Skeletal muscle satellite cell (primary cell): Measurements from ENCODE around the gene MYO3A.
"Not testable (repeated sequence)": the region's sequence is repeated elsewhere in the genome, so short reads cannot be mapped to it uniquely, and the experiment has no call there.

Experiments
- H3K27me3 ChIP-seq: 2 replicates; pipeline ENCODE4 v1.7.0; 2013; ENCODE audit warnings: low read length; ENCODE audit not compliant: control insufficient read depth, insufficient read depth
- H3K36me3 ChIP-seq: 2 replicates; pipeline ENCODE4 v1.7.0; 2013; ENCODE audit warnings: mild to moderate bottlenecking, control low read depth, low read length; ENCODE audit not compliant: insufficient read depth
- H3K4me1 ChIP-seq: 2 replicates; pipeline ENCODE4 v1.7.0; 2013; ENCODE audit warnings: low read length; ENCODE audit not compliant: control insufficient read depth, insufficient read depth
- H3K4me2 ChIP-seq: 2 replicates; pipeline ENCODE4 v1.7.0; 2013; ENCODE audit warnings: mild to moderate bottlenecking, low read length
- H3K4me3 ChIP-seq: 2 replicates; pipeline ENCODE4 v1.7.0; 2013; ENCODE audit warnings: low read length
- H3K9ac ChIP-seq: 2 replicates; pipeline ENCODE4 v1.7.0; 2013; ENCODE audit warnings: mild to moderate bottlenecking, low read depth, low read length, moderate library complexity
- H3K9me3 ChIP-seq: replicated peaks from 2 replicates; pipeline ENCODE4 v1.7.0; 2013; ENCODE audit warnings: mild to moderate bottlenecking, control low read depth, low read length

MYO3A gene

DNA sequence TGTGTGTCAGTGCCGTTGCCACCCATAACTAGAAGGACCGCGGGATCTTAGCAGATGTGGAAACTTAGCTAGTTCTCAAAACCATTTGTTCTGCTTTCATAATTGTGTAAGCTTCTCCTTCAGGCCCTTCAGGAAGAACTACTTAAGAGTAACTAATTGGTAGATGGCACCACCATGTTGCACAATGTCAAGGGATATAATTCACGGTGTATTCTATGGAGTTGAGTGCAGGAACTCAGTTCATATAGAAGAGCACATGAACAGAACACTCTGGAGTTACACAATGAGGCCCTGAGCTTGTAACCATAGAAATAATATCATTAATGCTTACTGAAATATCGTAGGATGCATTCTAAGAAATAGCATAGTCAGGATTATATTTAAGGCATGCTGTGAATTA, 156.0 kb downstream of the MYO3A start:
- no peaks in the 10 kb centered on the region for H3K36me3 ChIP-seq
- no peak overlapping the region for H3K4me3 ChIP-seq
- no peak overlapping the region for H3K9ac ChIP-seq
- no peak overlapping the region for H3K4me2 ChIP-seq
- H3K27me3 ChIP-seq: no peaks in the 10 kb centered on the region
- H3K9me3 ChIP-seq: peaks cover 3% of the 10 kb centered on the region
- no peaks in the 10 kb centered on the region for H3K4me1 ChIP-seq

DNA sequence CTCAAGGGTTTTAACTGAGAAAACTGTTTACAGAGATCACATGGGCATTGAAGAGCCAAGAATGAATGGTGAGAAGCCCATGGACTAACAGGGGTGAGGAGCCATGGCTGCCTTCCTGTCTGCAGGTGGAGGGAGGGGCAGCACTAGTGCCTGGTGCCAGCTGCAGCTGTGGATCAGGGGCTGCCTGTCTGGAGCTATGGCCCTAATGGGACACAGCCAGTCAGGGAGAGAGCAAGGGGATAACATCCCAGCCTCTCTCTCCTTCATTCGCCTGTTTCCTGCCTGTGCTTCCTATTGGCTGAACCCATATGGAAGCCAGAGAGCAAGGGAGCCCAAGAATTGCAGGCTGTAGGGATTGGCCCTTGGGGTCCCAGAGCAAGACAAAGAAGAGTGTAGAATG, 156.7 kb downstream of the MYO3A start:
- no peaks in the 10 kb centered on the region for H3K4me1 ChIP-seq
- H3K9ac ChIP-seq: no peak overlapping the region
- no peaks in the 10 kb centered on the region for H3K27me3 ChIP-seq
- peaks cover 3% of the 10 kb centered on the region for H3K9me3 ChIP-seq
- H3K36me3 ChIP-seq: no peaks in the 10 kb centered on the region
- no peak overlapping the region for H3K4me3 ChIP-seq
- H3K4me2 ChIP-seq: no peak overlapping the region

DNA sequence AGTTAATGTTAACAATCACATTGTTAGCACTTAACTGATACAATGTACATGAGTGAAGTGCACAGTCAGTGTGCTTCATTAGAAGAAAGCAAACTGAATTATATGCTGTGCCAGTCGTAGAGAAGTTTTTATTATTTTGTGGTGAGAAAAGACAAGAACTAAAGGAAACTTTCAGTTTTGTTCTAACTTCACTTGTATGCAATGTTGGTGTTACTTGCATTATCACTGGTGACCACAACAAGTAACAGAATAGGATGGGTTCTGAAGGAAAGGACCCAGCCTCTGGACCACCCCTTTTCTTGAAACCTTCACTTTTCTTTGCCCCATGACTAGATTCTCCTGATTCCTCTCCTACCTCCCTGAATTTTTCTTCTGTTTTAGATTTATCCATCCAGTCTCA, 159.2 kb downstream of the MYO3A start:
- no peaks in the 10 kb centered on the region for H3K27me3 ChIP-seq
- no peaks in the 10 kb centered on the region for H3K36me3 ChIP-seq
- no peak overlapping the region for H3K4me2 ChIP-seq
- no peak overlapping the region for H3K4me3 ChIP-seq
- H3K9me3 ChIP-seq: peaks cover 3% of the 10 kb centered on the region
- H3K4me1 ChIP-seq: no peaks in the 10 kb centered on the region
- H3K9ac ChIP-seq: no peak overlapping the region

DNA sequence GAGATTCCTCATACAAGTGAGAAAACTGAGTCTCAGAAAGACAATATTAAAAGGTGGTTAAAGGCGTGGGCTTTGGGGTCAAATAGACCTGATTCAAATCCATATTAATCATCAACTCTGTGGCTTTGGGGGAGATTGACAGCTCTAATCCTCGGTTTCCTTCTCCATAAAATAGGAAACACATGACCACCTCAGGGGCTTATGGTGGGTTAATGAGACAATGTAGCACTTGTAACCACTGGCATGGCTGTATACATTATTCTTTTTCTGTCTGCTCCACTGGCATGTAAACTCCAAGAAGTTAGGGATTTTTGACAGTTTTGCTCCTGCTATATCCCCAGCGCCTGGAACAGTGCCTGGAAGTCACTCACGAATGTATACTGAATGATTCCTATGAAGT, 161.8 kb downstream of the MYO3A start:
- Histone ChIP-seq H3K4me2 (no peak overlapping the region), H3K4me3 (no peak overlapping the region), H3K4me1 (no peaks in the 10 kb centered on the region), H3K9ac (no peak overlapping the region), H3K36me3 (no peaks in the 10 kb centered on the region), H3K27me3 (no peaks in the 10 kb centered on the region), H3K9me3 (peaks cover under 1% of the 10 kb centered on the region)

GRCh38 chr10:26097549-26097948, 163.5 kb downstream of the MYO3A start:
- H3K4me3 ChIP-seq, H3K36me3 ChIP-seq, H3K9me3 ChIP-seq, H3K4me1 ChIP-seq, H3K27me3 ChIP-seq, H3K9ac ChIP-seq, H3K4me2 ChIP-seq: not testable (repeated sequence)

DNA sequence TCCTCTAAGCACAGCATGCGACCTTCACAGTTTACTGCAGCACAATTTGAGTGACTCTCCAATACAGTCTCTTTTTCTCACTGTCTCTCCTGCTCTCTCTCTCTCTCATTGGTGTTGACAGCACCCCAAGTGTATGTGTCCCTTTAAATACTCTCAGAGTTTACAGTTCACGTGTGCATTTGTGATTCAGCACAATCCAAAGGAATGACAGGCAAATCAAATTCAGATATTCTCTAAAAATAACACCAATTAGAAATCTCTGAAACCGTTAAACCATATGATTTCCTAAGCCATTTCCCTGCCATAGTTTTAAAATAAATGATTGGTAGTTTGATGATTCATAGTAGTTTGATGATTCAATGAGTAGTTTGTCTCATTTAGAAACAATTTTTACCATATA, 178.5 kb downstream of the MYO3A start:
- no peaks in the 10 kb centered on the region for H3K27me3 ChIP-seq
- H3K9ac ChIP-seq: no peak overlapping the region
- H3K9me3 ChIP-seq: peaks cover 12% of the 10 kb centered on the region
- H3K4me1 ChIP-seq: no peaks in the 10 kb centered on the region
- no peak overlapping the region for H3K4me3 ChIP-seq
- H3K4me2 ChIP-seq: no peak overlapping the region
- no peaks in the 10 kb centered on the region for H3K36me3 ChIP-seq

DNA sequence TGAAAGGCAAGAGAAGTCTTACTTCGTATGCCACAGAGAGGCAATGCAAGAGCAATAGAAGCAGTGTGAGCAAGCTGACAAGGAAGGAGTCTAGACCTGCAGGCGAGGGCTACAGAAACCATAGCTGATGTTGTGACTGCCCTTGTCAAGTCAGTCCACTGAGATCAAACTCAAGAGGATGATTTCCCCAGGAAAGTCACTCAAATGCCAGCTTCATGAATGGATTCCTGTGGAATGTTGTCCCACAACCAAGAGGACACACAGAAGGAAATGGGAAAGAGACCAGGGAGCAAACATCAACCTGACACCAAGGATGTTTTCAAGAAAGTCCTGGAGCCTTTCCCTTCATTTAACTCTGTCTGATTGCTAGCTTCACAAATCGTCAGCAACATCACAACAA, 204.6 kb downstream of the MYO3A start:
- Histone ChIP-seq H3K4me1 (no peaks in the 10 kb centered on the region), H3K9me3 (peaks cover 3% of the 10 kb centered on the region), H3K36me3 (no peaks in the 10 kb centered on the region), H3K4me3 (no peak overlapping the region), H3K4me2 (no peak overlapping the region), H3K9ac (no peak overlapping the region), H3K27me3 (no peaks in the 10 kb centered on the region)

DNA sequence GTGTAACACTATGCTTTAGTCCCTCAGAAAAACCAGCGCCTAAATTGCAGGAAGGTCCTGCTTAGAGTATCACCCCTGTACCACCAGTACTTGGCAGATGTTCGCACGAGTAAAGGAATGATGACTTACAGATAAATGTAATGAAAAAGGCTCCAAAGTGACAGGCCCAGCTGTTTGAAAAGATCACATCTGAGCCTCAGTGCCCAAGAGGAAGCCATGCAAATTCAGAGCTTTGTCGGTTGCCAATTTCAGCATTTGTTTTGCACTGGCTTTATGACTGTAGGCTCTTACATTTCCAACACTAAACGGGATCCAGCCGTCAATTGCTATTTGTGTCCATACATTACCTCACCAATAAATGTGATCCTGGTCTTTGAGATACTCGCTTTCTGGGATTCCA, 222.0 kb downstream of the MYO3A start:
- no peaks in the 10 kb centered on the region for H3K27me3 ChIP-seq
- H3K4me3 ChIP-seq: no peak overlapping the region
- H3K9me3 ChIP-seq: peaks cover 5% of the 10 kb centered on the region
- H3K36me3 ChIP-seq: no peaks in the 10 kb centered on the region
- H3K4me1 ChIP-seq: no peaks in the 10 kb centered on the region
- H3K9ac ChIP-seq: no peak overlapping the region
- no peak overlapping the region for H3K4me2 ChIP-seq

GRCh38 chr10:26157734-26158133, 223.7 kb downstream of the MYO3A start:
- H3K4me2 ChIP-seq: no peak overlapping the region
- H3K4me3 ChIP-seq: no peak overlapping the region
- no peaks in the 10 kb centered on the region for H3K36me3 ChIP-seq
- no peaks in the 10 kb centered on the region for H3K27me3 ChIP-seq
- H3K9me3 ChIP-seq: no peaks in the 10 kb centered on the region
- H3K4me1 ChIP-seq: no peaks in the 10 kb centered on the region
- no peak overlapping the region for H3K9ac ChIP-seq

- H3K36me3 ChIP-seq: no peaks in the 10 kb centered on the region
- no peaks in the 10 kb centered on the region for H3K27me3 ChIP-seq
- H3K9me3 ChIP-seq: peaks cover 3% of the 10 kb centered on the region
- no peak overlapping the region for H3K4me3 ChIP-seq
- H3K4me2 ChIP-seq: no peak overlapping the region
- no peak overlapping the region for H3K9ac ChIP-seq
- no peaks in the 10 kb centered on the region for H3K4me1 ChIP-seq
Measured at GRCh38 chr10:26169466-26169865, 235.4 kb downstream of the MYO3A start.

- Histone ChIP-seq H3K9me3 (peaks cover 3% of the 10 kb centered on the region), H3K9ac (no peak overlapping the region), H3K4me1 (no peaks in the 10 kb centered on the region), H3K36me3 (no peaks in the 10 kb centered on the region), H3K4me2 (no peak overlapping the region), H3K27me3 (no peaks in the 10 kb centered on the region), H3K4me3 (no peak overlapping the region)
Measured at GRCh38 chr10:26172131-26172530, 238.1 kb downstream of the MYO3A start.

- Histone ChIP-seq H3K4me2 (no peak overlapping the region), H3K27me3 (no peaks in the 10 kb centered on the region)
Measured at GRCh38 chr10:26173837-26174236, 239.8 kb downstream of the MYO3A start.

More at GRCh38 chr10:26173837-26174236, 239.8 kb downstream of the MYO3A start:
- Histone ChIP-seq H3K4me3 (no peak overlapping the region), H3K36me3 (no peaks in the 10 kb centered on the region), H3K9me3 (peaks cover 3% of the 10 kb centered on the region), H3K4me1 (no peaks in the 10 kb centered on the region), H3K9ac (no peak overlapping the region)
